SK-N-SH (cell line): ENCODE results near the gene FAM120B. TPM values are rescaled to one million over a fixed set of nuclear protein-coding genes. Genes with fewer than 3 reads are reported as not detected.

ENCODE experiments used
- CTCF ChIA-PET: fragments of 300-600, 350-600 bp; formaldehyde crosslinking; extraction: SDS; loops from one replicate; lab custom pipeline; 2021; lab: Yijun Ruan, JAX
- POLR2A ChIA-PET: fragments of 350-600 bp; sonication (Branson Sonifier 250); formaldehyde crosslinking; extraction: SDS; loops from one replicate; lab custom pipeline; 2020; ENCODE audit warnings: antibody characterized with exemption, inconsistent platforms; lab: Yijun Ruan, JAX
- DNase-seq: peaks from one replicate; pipeline ENCODE4 v3.0.0; 2012
- H2AFZ ChIP-seq: fragments of 200-600 bp; sonication (generic); 2 replicates; pipeline ENCODE4 v1.8.1; 2016; ENCODE audit warnings: antibody characterized with exemption, mild to moderate bottlenecking, low read depth
- H3F3A ChIP-seq: fragments of 200-600 bp; sonication (generic); replicated peaks from 2 replicates; pipeline ENCODE3; 2016; ENCODE audit warnings: antibody characterized with exemption, mild to moderate bottlenecking; ENCODE audit not compliant: insufficient read depth
- H3K27ac ChIP-seq, 2 experiments: fragments of 200-500 bp in 1 of 2; fragments of 200-600 bp in 1 of 2; sonication (Bioruptor generic) in 1 of 2; sonication (generic), shearing (Covaris generic) in 1 of 2; 2 replicates each; pipeline versions ENCODE4 v1.5.1 to v1.6.1; 2014 to 2016; ENCODE audit warnings: low read depth in 2 of 2, inconsistent platforms in 1 of 2, low read length in 1 of 2, mild to moderate bottlenecking in 1 of 2, mixed read lengths in 1 of 2
- H3K27me3 ChIP-seq: fragments of 200-600 bp; sonication (generic), shearing (Covaris generic); 2 replicates; pipeline ENCODE4 v1.6.1; 2016; ENCODE audit warnings: mixed run types; ENCODE audit not compliant: insufficient read depth
- H3K36me3 ChIP-seq, 2 experiments: fragments of 200-500 bp in 1 of 2; fragments of 200-600 bp in 1 of 2; sonication (Bioruptor generic) in 1 of 2; sonication (generic) in 1 of 2; replicated peaks in 1 of 2; 2 replicates each; pipeline versions ENCODE3 to v1.5.1; 2014 to 2016; ENCODE audit warnings: low read length in 1 of 2, mild to moderate bottlenecking in 1 of 2; ENCODE audit not compliant: insufficient read depth in 2 of 2, control insufficient read depth in 1 of 2
- H3K4me1 ChIP-seq, 2 experiments: fragments of 200-500 bp in 1 of 2; fragments of 200-600 bp in 1 of 2; sonication (Bioruptor generic) in 1 of 2; sonication (generic), shearing (Covaris generic) in 1 of 2; 2 replicates each; pipeline versions ENCODE4 v1.5.1 to v1.6.1; 2014 to 2016; ENCODE audit warnings: low read depth in 1 of 2, low read length in 1 of 2, mixed run types in 1 of 2; ENCODE audit not compliant: insufficient read depth in 2 of 2, control insufficient read depth in 1 of 2
- H3K4me2 ChIP-seq: fragments of 200-600 bp; sonication (generic), shearing (Covaris generic); 2 replicates; pipeline ENCODE4 v1.6.1; 2017; ENCODE audit warnings: mixed run types
- H3K4me3 ChIP-seq, 2 experiments: fragments of 200-500 bp in 1 of 2; fragments of 200-600 bp in 1 of 2; sonication (Bioruptor generic) in 1 of 2; sonication (generic), shearing (Covaris generic) in 1 of 2; 2 replicates each; pipeline versions ENCODE4 v1.5.1 to v1.8.1; 2014 to 2016; ENCODE audit warnings: low read depth in 2 of 2, inconsistent platforms in 1 of 2, low read length in 1 of 2, mild to moderate bottlenecking in 1 of 2, mixed read lengths in 1 of 2, moderate library complexity in 1 of 2
- H3K79me2 ChIP-seq: fragments of 200-600 bp; sonication (generic); 2 replicates; pipeline ENCODE4 v1.8.1; 2017; ENCODE audit warnings: mild to moderate bottlenecking; ENCODE audit not compliant: insufficient read depth
- H3K9ac ChIP-seq: fragments of 200-600 bp; sonication (generic); 2 replicates; pipeline ENCODE4 v1.6.1; 2017; ENCODE audit warnings: mixed run types
- H3K9me2 ChIP-seq: fragments of 200-600 bp; sonication (generic); 2 replicates; pipeline ENCODE4 v1.6.1; 2017; ENCODE audit warnings: mixed run types
- H3K9me3 ChIP-seq: fragments of 200-600 bp; sonication (generic); 2 replicates; pipeline ENCODE4 v1.6.1; 2017; ENCODE audit warnings: mixed run types, mild to moderate bottlenecking, moderate library complexity
- H4K20me1 ChIP-seq: fragments of 200-600 bp; sonication (generic); 2 replicates; pipeline ENCODE4 v1.6.1; 2017; ENCODE audit warnings: mild to moderate bottlenecking, mixed run types; ENCODE audit not compliant: insufficient read depth
- CTCF ChIP-seq: fragments of 200-600 bp; sonication (generic); IDR thresholded peaks from 2 replicates; pipeline ENCODE4 v1.6.1; 2017; ENCODE audit warnings: antibody characterized with exemption, mild to moderate bottlenecking, moderate library complexity
- EP300 ChIP-seq, 2 experiments: IDR thresholded peaks; 2 replicates each; pipeline versions ENCODE4 v1.4.0 to v1.6.1; 2012; ENCODE audit warnings: borderline replicate concordance in 1 of 2, low read depth in 1 of 2, low read length in 1 of 2
- FOSL2 ChIP-seq: IDR thresholded peaks from 2 replicates; pipeline ENCODE4 v1.4.0; 2012; ENCODE audit warnings: low read depth, mild to moderate bottlenecking, moderate library complexity, borderline replicate concordance
- GABPA ChIP-seq: IDR thresholded peaks from 2 replicates; pipeline ENCODE4 v1.4.0; 2012; ENCODE audit warnings: low read depth, mild to moderate bottlenecking
- GATA2 ChIP-seq: sonication (generic); formaldehyde crosslinking; IDR thresholded peaks from 2 replicates; pipeline ENCODE4 v1.5.0; 2020; ENCODE audit warnings: mild to moderate bottlenecking, missing genetic modification reagents
- MEF2A ChIP-seq: IDR thresholded peaks from 2 replicates; pipeline ENCODE4 v1.4.0; 2012; ENCODE audit warnings: low read depth, borderline replicate concordance
- NFIC ChIP-seq: IDR thresholded peaks from 2 replicates; pipeline ENCODE4 v1.4.0; 2012; ENCODE audit warnings: borderline replicate concordance
- NRF1 ChIP-seq: IDR thresholded peaks from 2 replicates; pipeline ENCODE4 v1.6.1; 2012; ENCODE audit warnings: low read depth, mild to moderate bottlenecking, low read length
- POLR2AphosphoS5 ChIP-seq: IDR thresholded peaks from 2 replicates; pipeline ENCODE4 v1.6.1; 2012; ENCODE audit warnings: low read depth, low read length
- RAD21 ChIP-seq: IDR thresholded peaks from 2 replicates; pipeline ENCODE4 v1.6.1; 2012; ENCODE audit warnings: mild to moderate bottlenecking, low read length
- RCOR1 ChIP-seq: fragments of 150-350 bp; IDR thresholded peaks from 2 replicates; pipeline ENCODE4 v1.6.1; 2017; ENCODE audit warnings: antibody characterized with exemption, low read length
- RXRA ChIP-seq: IDR thresholded peaks from 2 replicates; pipeline ENCODE4 v1.4.0; 2012; ENCODE audit warnings: low read depth, mild to moderate bottlenecking, borderline replicate concordance
- TCF12 ChIP-seq: IDR thresholded peaks from 2 replicates; pipeline ENCODE4 v1.4.0; 2012
- TEAD4 ChIP-seq: IDR thresholded peaks from 2 replicates; pipeline ENCODE4 v1.4.0; 2012; ENCODE audit warnings: mild to moderate bottlenecking, borderline replicate concordance; ENCODE audit not compliant: insufficient read depth
- YY1 ChIP-seq: IDR thresholded peaks from 2 replicates; pipeline ENCODE4 v1.4.0; 2012; ENCODE audit warnings: low read depth, mild to moderate bottlenecking
- WGBS: methylation state at CpG from one replicate; pipeline ENCODE4 v1.1.6; 2017; ENCODE audit warnings: low lambda C conversion rate; 5-methylcytosine and 5-hydroxymethylcytosine counted together
- polyA plus RNA-seq, 3 experiments: library from polyadenylated mRNA; depleted of rRNA; stranded (reverse); fragments of >200 nt; gene quantifications; 2 replicates each; pipeline ENCODE4 v1.2.3, GENCODE V29; 2012
- TF ChIP-seq, protein P1 (sequence below): IDR thresholded peaks from 2 replicates; pipeline ENCODE4 v1.6.1; 2012; ENCODE audit warnings: mild to moderate bottlenecking, low read depth, low read length, moderate library complexity

FAM120B gene
- polyA plus RNA-seq, 1 of the 3 experiments (the other 2 are of a cell fraction) = 7.7 TPM

- no peak overlapping the region for H3K27ac ChIP-seq
- WGBS = 26% methylated on average over 18 of the region's 26 CpGs
- H3F3A ChIP-seq = no peaks in the 10 kb centered on the region
- no peak overlapping the region for H3K4me3 ChIP-seq
- H3K4me2 ChIP-seq = no peak overlapping the region
- H3K9ac ChIP-seq = no peak overlapping the region
- no peaks in the 10 kb centered on the region for H3K36me3 ChIP-seq
- ChIA-PET POLR2A (interaction anchor here (0.7 kb wide), 1 partner anchor 196 kb away, joined by 3 read pairs; no protein-coding TSS in a partner anchor), CTCF (interaction anchor here (1.5 to 2.9 kb wide), 4 partner anchors 14 to 496 kb away, joined by 3 to 18 read pairs (median 6); no protein-coding TSS in a partner anchor)
- peaks cover 44% of the 10 kb centered on the region for H3K27me3 ChIP-seq
- no peak overlapping the region for H2AFZ ChIP-seq
- H4K20me1 ChIP-seq = no peaks in the 10 kb centered on the region
- DNase-seq = peak; percentile 70
- H3K9me3 ChIP-seq = no peaks in the 10 kb centered on the region
- no peaks in the 10 kb centered on the region for H3K79me2 ChIP-seq
- H3K4me1 ChIP-seq = peaks cover 0 to 27% of the 10 kb centered on the region in 2 experiments; a peak in 2 of 4 replicates
- TF ChIP-seq FOSL2 (no peak), RCOR1 (no peak; the same call in 1 of the 2 replicates), NRF1 (no peak), YY1 (no peak), GATA2 (CRISPR knock-in tag) (peak; percentile 84), TEAD4 (no peak)
- no peaks in the 10 kb centered on the region for H3K9me2 ChIP-seq
These were observed 20.2 kb upstream of the FAM120B start for GRCh38 chr6:170286246-170286933.

DNA sequence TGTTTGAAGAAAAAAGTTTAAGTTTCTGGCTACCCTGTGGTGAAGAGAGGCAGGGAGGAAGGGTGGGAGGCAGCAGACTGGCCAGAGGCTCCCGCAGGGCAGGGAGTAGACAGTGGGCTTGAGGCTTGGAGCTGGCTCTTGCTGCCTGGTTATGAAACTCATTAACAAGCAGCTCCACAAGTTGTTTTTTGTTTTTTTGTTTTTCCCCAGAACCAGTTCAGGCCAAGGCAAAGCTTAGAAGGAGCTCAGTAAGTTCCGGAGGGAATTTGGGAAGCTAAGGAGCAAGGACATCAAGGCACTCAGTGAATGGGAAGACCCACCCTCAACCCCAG, 19.7 kb upstream of the FAM120B start:
- no peak for TF ChIP-seq NRF1
- TF ChIP-seq MEF2A = no peak
- TF ChIP-seq NFIC = no peak
- no peak for TF ChIP-seq RXRA
- no peak for DNase-seq
- Histone ChIP-seq H3K9ac (no peak overlapping the region), H4K20me1 (no peaks in the 10 kb centered on the region), H3K4me3 (no peak overlapping the region), H3K36me3 (no peaks in the 10 kb centered on the region), H3K27me3 (peaks cover 49% of the 10 kb centered on the region), H3K27ac (no peak overlapping the region), H3K9me3 (no peaks in the 10 kb centered on the region), H3K4me1 (peaks cover 0 to 32% of the 10 kb centered on the region in 2 experiments; a peak in 2 of 4 replicates), H2AFZ (no peak overlapping the region), H3K4me2 (no peak overlapping the region), H3K9me2 (no peaks in the 10 kb centered on the region), H3K79me2 (no peaks in the 10 kb centered on the region), H3F3A (no peaks in the 10 kb centered on the region)
- ChIA-PET POLR2A (interaction anchor here (0.7 kb wide), 1 partner anchor 196 kb away, joined by 3 read pairs; no protein-coding TSS in a partner anchor), CTCF (interaction anchor here (1.5 to 2.9 kb wide), 4 partner anchors 14 to 497 kb away, joined by 3 to 18 read pairs (median 6); no protein-coding TSS in a partner anchor)
- WGBS = 78% methylated on average over 2 of the region's 2 CpGs

DNA sequence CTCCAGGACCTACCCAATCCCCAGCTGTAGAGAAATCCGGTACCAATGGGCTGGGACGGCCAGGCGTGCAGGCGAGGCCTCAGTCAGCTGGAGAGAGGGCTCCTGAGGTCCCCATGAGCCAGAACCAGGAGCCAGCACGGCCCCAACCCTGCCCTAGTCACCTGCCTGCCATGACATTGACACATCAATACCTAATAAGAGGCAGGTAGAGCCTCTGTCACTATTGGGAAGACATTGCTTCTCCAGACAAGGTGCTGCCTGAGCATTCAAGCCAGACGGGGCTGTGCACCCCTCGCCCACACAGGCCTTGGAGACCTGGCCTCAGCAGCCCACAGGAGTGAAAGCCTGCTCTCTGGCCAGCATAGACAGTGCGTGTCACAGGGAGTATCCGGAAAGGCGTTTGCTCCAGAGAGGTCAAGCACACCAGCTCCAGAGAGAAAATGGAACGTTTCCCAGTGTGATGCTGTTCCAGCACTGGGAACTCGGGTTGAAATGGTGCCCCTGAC, 19.1 kb upstream of the FAM120B start:
- no peak overlapping the region for H3K9ac ChIP-seq
- H2AFZ ChIP-seq = no peak overlapping the region
- no peak overlapping the region for H3K27ac ChIP-seq
- CTCF ChIA-PET = interaction anchor here (1.5 to 2.9 kb wide), 4 partner anchors 15 to 497 kb away, joined by 3 to 18 read pairs (median 6); no protein-coding TSS in a partner anchor
- H3K4me2 ChIP-seq = no peak overlapping the region
- DNase-seq = no peak
- no peaks in the 10 kb centered on the region for H4K20me1 ChIP-seq
- H3F3A ChIP-seq = no peaks in the 10 kb centered on the region
- H3K9me2 ChIP-seq = no peaks in the 10 kb centered on the region
- H3K27me3 ChIP-seq = peaks cover 55% of the 10 kb centered on the region
- no peak overlapping the region for H3K4me3 ChIP-seq
- H3K79me2 ChIP-seq = no peaks in the 10 kb centered on the region
- H3K36me3 ChIP-seq = no peaks in the 10 kb centered on the region
- whole genome bisulfite sequencing = 89% methylated on average over 5 of the region's 12 CpGs
- peaks cover 0 to 34% of the 10 kb centered on the region in 2 experiments; a peak in 2 of 4 replicates for H3K4me1 ChIP-seq
- no peaks in the 10 kb centered on the region for H3K9me3 ChIP-seq
- POLR2A ChIA-PET = no interaction called here
- TF ChIP-seq, protein P1, sequence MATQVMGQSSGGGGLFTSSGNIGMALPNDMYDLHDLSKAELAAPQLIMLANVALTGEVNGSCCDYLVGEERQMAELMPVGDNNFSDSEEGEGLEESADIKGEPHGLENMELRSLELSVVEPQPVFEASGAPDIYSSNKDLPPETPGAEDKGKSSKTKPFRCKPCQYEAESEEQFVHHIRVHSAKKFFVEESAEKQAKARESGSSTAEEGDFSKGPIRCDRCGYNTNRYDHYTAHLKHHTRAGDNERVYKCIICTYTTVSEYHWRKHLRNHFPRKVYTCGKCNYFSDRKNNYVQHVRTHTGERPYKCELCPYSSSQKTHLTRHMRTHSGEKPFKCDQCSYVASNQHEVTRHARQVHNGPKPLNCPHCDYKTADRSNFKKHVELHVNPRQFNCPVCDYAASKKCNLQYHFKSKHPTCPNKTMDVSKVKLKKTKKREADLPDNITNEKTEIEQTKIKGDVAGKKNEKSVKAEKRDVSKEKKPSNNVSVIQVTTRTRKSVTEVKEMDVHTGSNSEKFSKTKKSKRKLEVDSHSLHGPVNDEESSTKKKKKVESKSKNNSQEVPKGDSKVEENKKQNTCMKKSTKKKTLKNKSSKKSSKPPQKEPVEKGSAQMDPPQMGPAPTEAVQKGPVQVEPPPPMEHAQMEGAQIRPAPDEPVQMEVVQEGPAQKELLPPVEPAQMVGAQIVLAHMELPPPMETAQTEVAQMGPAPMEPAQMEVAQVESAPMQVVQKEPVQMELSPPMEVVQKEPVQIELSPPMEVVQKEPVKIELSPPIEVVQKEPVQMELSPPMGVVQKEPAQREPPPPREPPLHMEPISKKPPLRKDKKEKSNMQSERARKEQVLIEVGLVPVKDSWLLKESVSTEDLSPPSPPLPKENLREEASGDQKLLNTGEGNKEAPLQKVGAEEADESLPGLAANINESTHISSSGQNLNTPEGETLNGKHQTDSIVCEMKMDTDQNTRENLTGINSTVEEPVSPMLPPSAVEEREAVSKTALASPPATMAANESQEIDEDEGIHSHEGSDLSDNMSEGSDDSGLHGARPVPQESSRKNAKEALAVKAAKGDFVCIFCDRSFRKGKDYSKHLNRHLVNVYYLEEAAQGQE = no peak
- no peak for TF ChIP-seq GATA2 (CRISPR knock-in tag)
- TF ChIP-seq CTCF = no peak
- no peak for TF ChIP-seq RXRA
- no peak for TF ChIP-seq GABPA
- no peak for TF ChIP-seq POLR2AphosphoS5
- no peak for TF ChIP-seq EP300 (IDR thresholded peaks at IDR 0.05; ENCODE audit: borderline replicate concordance in 1 of 2, low read depth in 1 of 2, low read length in 1 of 2)
- TF ChIP-seq TCF12 = no peak
- TF ChIP-seq RAD21 = no peak
- TF ChIP-seq NFIC = no peak
